HG02943 (cell line): Measurements from ENCODE around the gene ACSF3.
A peak's percentile ranks its signal among the peaks of the same experiment; 100 is the strongest.

Experiments used
- ATAC-seq: cut with Tn5 transposase; IDR thresholded peaks from one replicate; pipeline ENCODE4 v1.9.1; 2021; ENCODE audit warnings: mild to moderate bottlenecking, low read depth, moderate library complexity; ENCODE audit not compliant: unreplicated experiment

ACSF3 gene

GRCh38 chr16:89170346-89171215, 76.9 kb downstream of the ACSF3 start:
- no peak for ATAC-seq

DNA sequence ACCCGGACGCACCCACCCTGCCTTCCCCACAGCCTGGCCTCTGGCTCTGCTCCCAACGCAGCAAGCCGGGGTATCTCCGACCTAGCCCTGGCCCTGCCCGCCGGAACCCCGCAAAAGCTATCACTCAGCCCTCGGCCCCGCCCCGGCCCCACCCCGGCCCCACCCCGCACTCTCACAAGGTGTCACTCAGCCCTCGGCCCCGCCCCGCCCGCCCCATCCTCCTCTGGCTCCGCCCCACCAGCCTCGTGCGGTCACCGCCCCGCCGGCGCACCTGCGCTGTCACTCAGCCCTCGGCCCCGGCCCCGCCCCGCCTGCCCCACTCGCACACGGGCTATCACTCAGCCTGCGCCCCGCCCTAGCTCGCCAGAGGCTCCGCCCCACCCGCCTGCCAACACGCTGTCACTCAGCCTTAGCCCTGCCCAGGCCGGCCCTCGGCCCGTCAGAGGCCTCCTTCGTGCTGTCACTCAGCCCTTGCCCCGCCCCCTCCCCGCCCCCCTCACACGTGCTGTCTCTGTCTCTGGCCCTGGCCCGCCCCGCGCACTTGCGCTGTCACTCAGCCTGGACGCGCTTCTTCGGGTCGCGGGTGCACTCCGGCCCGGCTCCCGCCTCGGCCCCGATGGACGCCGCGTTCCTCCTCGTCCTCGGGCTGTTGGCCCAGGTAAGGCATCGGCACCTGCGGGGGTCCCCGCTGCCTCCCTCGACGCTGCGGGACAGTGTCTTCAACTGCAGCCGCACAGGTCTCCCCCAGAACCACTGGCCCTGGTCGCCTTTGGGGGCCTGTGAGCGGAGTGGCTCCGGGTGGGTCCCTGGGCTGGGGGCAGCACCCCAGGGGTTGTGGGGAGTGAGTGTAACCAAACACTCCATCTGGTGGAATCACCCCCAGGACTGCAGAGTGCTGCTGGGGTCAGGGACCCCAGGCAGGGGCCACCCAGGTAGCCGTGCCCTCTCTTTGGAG, 77.8 kb downstream of the ACSF3 start, which contains the start of gene CDH15:
Gene CDH15, plus strand, starts transcription at position 533 of the 955 bp plus-strand sequence. Its CDS starts 84 bp downstream, at position 617.
- peak; percentile 53 for ATAC-seq

DNA sequence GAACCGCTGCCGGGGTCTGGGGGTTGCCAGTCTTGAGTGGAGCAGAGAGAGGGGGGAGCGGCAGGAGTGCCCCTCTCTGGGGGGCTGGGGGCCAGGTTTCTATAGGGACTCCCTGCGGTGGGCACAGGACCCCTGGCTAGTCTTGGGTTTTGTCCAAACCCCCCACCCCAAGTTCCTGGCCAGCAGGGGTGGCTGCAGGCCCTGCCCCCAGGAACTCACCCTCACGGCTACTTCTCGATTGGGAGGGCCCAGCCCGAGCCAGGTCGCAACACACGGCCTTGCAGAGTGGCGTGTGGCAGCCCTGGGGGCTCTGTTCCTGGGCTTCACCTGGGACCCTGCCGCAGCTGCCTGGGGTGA, 78.5 kb downstream of the ACSF3 start:
- no peak for ATAC-seq

DNA sequence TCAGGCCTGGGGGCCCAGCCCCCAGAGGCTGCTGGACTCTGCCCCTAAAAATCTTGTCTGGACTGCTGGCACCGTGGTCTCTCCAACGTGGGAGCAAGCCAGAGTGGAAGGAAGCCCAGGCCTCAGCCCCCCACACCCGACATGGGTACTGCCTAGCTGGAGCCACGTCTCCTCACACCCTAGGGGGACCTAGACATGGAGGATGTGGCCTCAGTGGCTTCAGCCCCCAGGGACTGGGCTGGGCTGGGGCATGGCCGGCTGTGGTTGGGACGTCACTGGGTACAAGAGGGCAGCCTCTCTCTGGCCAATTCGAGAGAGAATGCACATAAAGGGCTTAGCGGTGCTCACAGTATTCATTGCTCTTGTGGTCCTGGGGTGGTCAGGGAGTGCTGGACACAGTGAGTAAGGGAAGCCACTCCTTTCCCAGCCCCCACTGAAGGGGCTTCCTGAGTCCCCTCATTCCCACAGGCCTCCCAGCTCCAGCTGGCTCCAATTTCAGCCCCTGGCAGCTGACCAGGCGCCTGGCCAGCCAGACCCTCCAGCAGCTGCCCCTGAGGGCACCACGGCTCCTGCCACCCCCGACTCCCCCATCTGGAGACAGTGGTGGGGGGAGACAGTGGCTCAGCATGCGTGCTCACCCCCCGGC, 79.0 kb downstream of the ACSF3 start:
- no peak for ATAC-seq

DNA sequence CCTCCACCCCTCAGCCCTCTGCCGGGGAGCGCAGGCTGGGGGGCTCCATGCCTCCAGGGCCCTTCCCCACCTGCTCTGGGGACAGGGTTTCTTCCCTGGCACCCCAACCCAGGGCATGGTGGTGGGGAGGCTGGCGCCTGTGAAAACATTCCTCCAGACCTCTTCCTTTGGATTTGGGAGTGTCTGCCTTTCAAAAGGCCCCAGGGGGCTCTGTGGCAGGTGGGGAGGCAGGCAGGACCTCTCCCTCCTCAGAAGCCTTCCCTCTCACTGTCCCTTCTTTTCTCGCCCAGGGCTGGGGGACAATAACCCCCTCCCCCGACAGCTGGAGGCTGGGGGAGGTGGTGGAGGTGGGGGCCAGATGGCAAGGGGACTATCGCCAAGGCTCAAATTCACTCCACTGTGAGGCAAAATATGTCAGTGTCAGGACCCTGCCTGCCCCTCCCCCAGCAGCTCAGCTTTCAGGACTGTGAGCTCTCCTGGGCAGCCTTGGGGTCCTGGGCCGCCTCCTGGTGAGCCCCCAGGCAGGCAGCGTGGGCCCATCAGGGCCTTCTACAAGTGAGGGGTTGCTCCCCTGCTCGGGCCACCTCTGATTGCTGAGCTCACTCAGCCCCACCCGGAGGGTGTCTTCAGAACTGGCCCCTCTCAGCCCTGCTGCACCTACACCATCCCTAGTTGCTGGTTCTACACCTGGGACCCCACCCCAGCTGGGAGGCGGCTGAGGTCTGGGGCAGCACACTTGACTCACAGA, 79.7 kb downstream of the ACSF3 start:
- no peak for ATAC-seq

GRCh38 chr16:89174055-89174827, 80.6 kb downstream of the ACSF3 start:
- ATAC-seq, result no peak

DNA sequence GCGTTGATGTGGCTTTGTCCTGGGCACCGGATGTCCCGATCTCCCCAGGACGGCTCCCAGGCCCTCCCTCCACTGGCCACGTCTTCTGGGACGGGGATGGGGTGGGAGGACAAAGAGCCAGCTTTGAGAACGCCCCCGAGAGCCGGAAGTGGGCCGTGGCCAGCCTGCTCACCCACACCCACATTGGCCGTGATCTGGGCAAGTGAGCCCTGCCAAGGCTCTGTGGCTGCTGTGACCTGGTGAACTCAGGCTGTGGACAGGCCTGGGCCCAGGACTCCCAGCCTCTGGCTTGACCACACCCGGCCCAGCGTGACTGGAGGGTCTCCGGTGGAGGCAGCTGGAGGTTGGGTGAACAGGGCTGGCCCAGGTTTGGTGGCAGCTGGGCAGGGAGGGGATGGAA, 81.2 kb downstream of the ACSF3 start:
- ATAC-seq, result no peak

- no peak for ATAC-seq
These were observed 81.9 kb downstream of the ACSF3 start for GRCh38 chr16:89175280-89176146.

GRCh38 chr16:89176147-89176690, 82.6 kb downstream of the ACSF3 start:
- no peak for ATAC-seq

DNA sequence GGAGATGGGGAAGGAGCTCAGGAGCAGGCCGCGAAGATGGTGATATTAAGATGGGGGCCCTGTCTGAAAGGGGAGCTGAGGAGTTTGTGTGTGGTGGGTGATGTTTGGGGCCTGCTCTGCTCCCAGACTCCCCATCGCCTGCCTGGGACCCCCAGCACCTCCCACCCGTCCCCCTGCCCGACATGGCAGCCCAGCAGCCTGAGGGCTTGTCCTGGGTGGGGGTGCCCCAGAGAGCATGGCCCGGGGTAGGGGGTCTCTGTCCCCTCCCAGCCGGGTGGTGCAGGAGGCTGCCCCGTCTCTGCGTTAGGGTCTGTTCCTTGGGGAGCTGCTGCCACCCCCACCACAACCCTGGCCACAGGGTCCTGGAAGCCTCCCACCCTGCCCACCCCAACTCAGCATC, 83.1 kb downstream of the ACSF3 start:
- ATAC-seq, result no peak

GRCh38 chr16:89177501-89177900, 83.8 kb downstream of the ACSF3 start:
- ATAC-seq, result no peak

GRCh38 chr16:89178453-89179147, 84.9 kb downstream of the ACSF3 start:
- no peak for ATAC-seq

- no peak for ATAC-seq
These were observed 85.5 kb downstream of the ACSF3 start for GRCh38 chr16:89179148-89179484.

GRCh38 chr16:89179656-89180315, 86.1 kb downstream of the ACSF3 start:
- no peak for ATAC-seq

GRCh38 chr16:89183463-89183862, 89.8 kb downstream of the ACSF3 start:
- ATAC-seq, result no peak

- ATAC-seq, result no peak
These were observed 90.5 kb downstream of the ACSF3 start for GRCh38 chr16:89183975-89184676.

GRCh38 chr16:89184677-89184932, 91.0 kb downstream of the ACSF3 start:
- no peak for ATAC-seq
